Testis (tissue), 3 donors: Measurements from ENCODE around the gene ZNF804B. TPM values are rescaled to one million over a fixed set of nuclear protein-coding genes. Genes with fewer than 3 reads are reported as not detected.

Experiments
- DNase-seq: peaks from one replicate; pipeline ENCODE4 v3.0.0-alpha.2; 2019
- H3K27ac ChIP-seq, 2 donors: fragments of 200-600 bp; sonication (generic); one replicate each; pipeline ENCODE4 v1.5.1; 2019
- H3K27me3 ChIP-seq: fragments of 200-600 bp; sonication (generic); one replicate; pipeline ENCODE4 v1.5.1; 2019
- H3K36me3 ChIP-seq: fragments of 200-600 bp; sonication (generic); one replicate; pipeline ENCODE4 v1.5.1; 2017; ENCODE audit warnings: low read depth; ENCODE audit errors: missing control alignments
- H3K4me1 ChIP-seq: fragments of 200-600 bp; sonication (generic); one replicate; pipeline ENCODE4 v1.5.1; 2019
- H3K4me3 ChIP-seq, 2 donors: fragments of 200-600 bp; sonication (generic); one replicate each; pipeline ENCODE4 v1.5.1; 2017 to 2019
- H3K9me3 ChIP-seq: fragments of 200-600 bp; sonication (generic); one replicate; pipeline ENCODE4 v1.5.1; 2017
- CTCF ChIP-seq, 3 experiments: fragments of 450-650 bp in 2 of 3; fragments of 200-600 bp in 1 of 3; sonication (generic) in 1 of 3; IDR thresholded peaks; one replicate each; pipeline ENCODE4 v1.5.1; 2016 to 2019; ENCODE audit warnings: antibody characterized with exemption in 3 of 3, mild to moderate bottlenecking in 2 of 3, moderate library complexity in 1 of 3
- POLR2A ChIP-seq: fragments of 450-650 bp; IDR thresholded peaks from one replicate; pipeline ENCODE4 v1.6.1; 2017; ENCODE audit warnings: antibody characterized with exemption, mild to moderate bottlenecking, moderate library complexity
- WGBS, 2 donors: methylation state at CpG; one replicate each; pipeline ENCODE4 v1.1.5; 2018; 5-methylcytosine and 5-hydroxymethylcytosine counted together
- intact Hi-C: fragments of 100-400 bp; cut with DNase I; formaldehyde crosslinking; loops from one replicate; pipeline ENCODE4 v1.15.1; 2023; ENCODE audit warnings: low total_unique reads
- polyA plus RNA-seq: library from polyadenylated mRNA; stranded (reverse); fragments of 350-450 nt; fragmentation: Illumina TruSeq; extraction: RNeasy Lipid Tissue Mini Kit (QIAGEN cat#74804); gene quantifications from one replicate; pipeline ENCODE4 v1.2.3, GENCODE V29; 2014; ENCODE audit warnings: low read depth, low replicate concordance; ENCODE audit not compliant: insufficient read depth
- total RNA-seq, 2 donors: library from RNA; depleted of rRNA; stranded (reverse); fragments of >200 nt; gene quantifications; one replicate each; pipeline ENCODE4 v1.2.3, GENCODE V29; 2016

Gene ZNF804B
- total and polyA plus RNA-seq, 3 donors from 2014 or later = 0.39 to 0.43 TPM; not detected in 1

GRCh38 chr7:89334797-89335196, 575.3 kb downstream of the ZNF804B start:
- intact Hi-C loops = no loop called here
- DNase-seq = peak; percentile 22
- Histone ChIP-seq H3K27ac (no peak overlapping the region), H3K36me3 (no peaks in the 10 kb centered on the region), H3K9me3 (no peaks in the 10 kb centered on the region), H3K4me3 (no peak overlapping the region), H3K27me3 (no peaks in the 10 kb centered on the region), H3K4me1 (no peaks in the 10 kb centered on the region)
- 73 to 100% methylated on average over 1 of the region's 1 CpG for WGBS, 2 donors
- TF ChIP-seq POLR2A (no peak), CTCF (IDR thresholded peaks at IDR 0.05) (peak; percentile 18 to 46 (median 44))

- no peaks in the 10 kb centered on the region for H3K27me3 ChIP-seq
- no peak overlapping the region for H3K27ac ChIP-seq
- DNase-seq = no peak
- no peak overlapping the region for H3K4me3 ChIP-seq
- TF ChIP-seq CTCF (IDR thresholded peaks at IDR 0.05) = no peak
- no peak for TF ChIP-seq POLR2A
- no peaks in the 10 kb centered on the region for H3K9me3 ChIP-seq
- 94 to 96% methylated on average over 3 of the region's 3 CpGs for WGBS, 2 donors
- H3K4me1 ChIP-seq = no peaks in the 10 kb centered on the region
- intact Hi-C loops = no loop called here
- no peaks in the 10 kb centered on the region for H3K36me3 ChIP-seq
Observed at GRCh38 chr7:89335490-89335889, 576.0 kb downstream of the ZNF804B start.

GRCh38 chr7:89336121-89336520, 576.6 kb downstream of the ZNF804B start:
- TF ChIP-seq CTCF (IDR thresholded peaks at IDR 0.05) = no peak
- no peak for TF ChIP-seq POLR2A
- H3K36me3 ChIP-seq = no peaks in the 10 kb centered on the region
- H3K27me3 ChIP-seq = no peaks in the 10 kb centered on the region
- H3K4me1 ChIP-seq = no peaks in the 10 kb centered on the region
- H3K9me3 ChIP-seq = no peaks in the 10 kb centered on the region
- no peak for DNase-seq
- 82 to 85% methylated on average over 5 of the region's 5 CpGs for WGBS, 2 donors
- intact Hi-C loops = no loop called here
- no peak overlapping the region for H3K27ac ChIP-seq
- H3K4me3 ChIP-seq = no peak overlapping the region

- no peaks in the 10 kb centered on the region for H3K9me3 ChIP-seq
- no peak for DNase-seq
- H3K27me3 ChIP-seq = no peaks in the 10 kb centered on the region
- no peaks in the 10 kb centered on the region for H3K36me3 ChIP-seq
- intact Hi-C loops = no loop called here
- H3K27ac ChIP-seq = no peak overlapping the region
- no peaks in the 10 kb centered on the region for H3K4me1 ChIP-seq
- 44 to 53% methylated on average over 3 of the region's 3 CpGs for WGBS, 2 donors
- no peak overlapping the region for H3K4me3 ChIP-seq
- TF ChIP-seq POLR2A = no peak
- no peak for TF ChIP-seq CTCF (IDR thresholded peaks at IDR 0.05)
Observed at GRCh38 chr7:89339748-89340147, 580.2 kb downstream of the ZNF804B start.

GRCh38 chr7:89357121-89357520, 597.6 kb downstream of the ZNF804B start:
- 70 to 71% methylated on average over 1 of the region's 1 CpG for WGBS, 2 donors
- intact Hi-C loops = no loop called here
- Histone ChIP-seq H3K27me3 (no peaks in the 10 kb centered on the region), H3K36me3 (no peaks in the 10 kb centered on the region), H3K4me3 (no peak overlapping the region), H3K4me1 (no peaks in the 10 kb centered on the region), H3K9me3 (no peaks in the 10 kb centered on the region), H3K27ac (no peak overlapping the region)
- no peak for TF ChIP-seq CTCF (IDR thresholded peaks at IDR 0.05)
- no peak for TF ChIP-seq POLR2A
- no peak for DNase-seq
